HG03520 (cell line): ENCODE results near the gene MANSC1.
"Not testable (repeated sequence)": the region's sequence is repeated elsewhere in the genome, so short reads cannot be mapped to it uniquely, and the experiment has no call there.

Source experiments
- ATAC-seq: cut with Tn5 transposase; IDR thresholded peaks from one replicate; pipeline ENCODE4 v1.9.1; 2021; ENCODE audit warnings: mild to moderate bottlenecking, moderate library complexity; ENCODE audit not compliant: unreplicated experiment

Gene MANSC1

GRCh38 chr12:12365931-12366431, 15.9 kb upstream of the MANSC1 start:
- ATAC-seq, result no peak

DNA sequence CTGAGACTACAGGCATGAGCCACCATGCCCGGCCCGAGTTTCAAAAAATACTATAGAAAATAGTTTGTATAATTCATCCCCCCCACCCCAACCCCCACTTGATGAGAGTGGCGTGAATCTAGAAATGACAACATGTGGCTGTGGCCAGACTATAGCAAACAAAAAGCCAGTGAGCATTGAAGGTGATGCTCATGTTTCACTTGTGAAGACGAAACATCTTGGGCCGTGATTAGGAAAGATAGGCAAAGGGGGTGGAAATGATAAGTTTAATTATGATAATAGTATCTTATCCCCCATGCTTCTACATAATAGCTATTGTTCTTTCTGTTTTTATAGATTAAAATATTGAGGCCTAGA, 15.4 kb upstream of the MANSC1 start:
- no peak for ATAC-seq

GRCh38 chr12:12364787-12365445, 14.9 kb upstream of the MANSC1 start:
- ATAC-seq, result no peak

- no peak for ATAC-seq
These were observed 8.5 kb upstream of the MANSC1 start for GRCh38 chr12:12358528-12358927.

DNA sequence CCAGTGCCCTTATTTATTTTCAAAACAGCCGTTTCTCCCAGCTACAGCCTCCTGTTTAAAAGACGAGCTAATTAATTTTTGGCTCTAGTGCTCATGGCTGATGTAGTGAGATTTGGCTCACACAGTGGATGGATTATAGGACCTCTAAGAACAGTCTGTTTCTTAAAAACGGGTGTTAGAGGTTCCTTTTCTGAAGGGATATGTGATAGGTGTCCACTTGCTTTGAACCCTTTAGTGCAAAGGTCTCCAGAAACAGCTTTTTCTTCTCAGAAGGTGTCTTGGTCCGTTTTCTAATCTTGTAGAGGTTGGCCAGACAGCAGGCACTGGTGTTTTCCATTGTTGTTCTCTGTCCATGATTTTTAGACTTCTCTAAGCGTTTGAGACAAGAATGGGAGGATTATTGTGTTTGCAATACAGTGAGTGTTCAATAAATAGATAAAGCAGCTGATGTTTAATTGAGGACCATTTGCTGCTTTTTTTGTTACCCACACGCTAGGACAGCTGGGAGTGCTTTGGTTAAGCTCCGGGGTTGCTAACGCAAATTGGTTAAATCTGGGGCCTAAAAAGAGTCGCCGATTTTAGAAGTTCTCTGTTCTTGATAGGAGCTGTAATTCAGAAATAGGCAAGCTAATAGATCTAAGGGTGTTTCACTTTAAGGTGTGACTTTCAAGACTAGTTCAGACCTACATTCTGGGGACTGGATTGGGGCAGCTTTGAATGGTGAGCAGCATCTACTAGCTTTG, 7.8 kb upstream of the MANSC1 start:
- ATAC-seq, result no peak

DNA sequence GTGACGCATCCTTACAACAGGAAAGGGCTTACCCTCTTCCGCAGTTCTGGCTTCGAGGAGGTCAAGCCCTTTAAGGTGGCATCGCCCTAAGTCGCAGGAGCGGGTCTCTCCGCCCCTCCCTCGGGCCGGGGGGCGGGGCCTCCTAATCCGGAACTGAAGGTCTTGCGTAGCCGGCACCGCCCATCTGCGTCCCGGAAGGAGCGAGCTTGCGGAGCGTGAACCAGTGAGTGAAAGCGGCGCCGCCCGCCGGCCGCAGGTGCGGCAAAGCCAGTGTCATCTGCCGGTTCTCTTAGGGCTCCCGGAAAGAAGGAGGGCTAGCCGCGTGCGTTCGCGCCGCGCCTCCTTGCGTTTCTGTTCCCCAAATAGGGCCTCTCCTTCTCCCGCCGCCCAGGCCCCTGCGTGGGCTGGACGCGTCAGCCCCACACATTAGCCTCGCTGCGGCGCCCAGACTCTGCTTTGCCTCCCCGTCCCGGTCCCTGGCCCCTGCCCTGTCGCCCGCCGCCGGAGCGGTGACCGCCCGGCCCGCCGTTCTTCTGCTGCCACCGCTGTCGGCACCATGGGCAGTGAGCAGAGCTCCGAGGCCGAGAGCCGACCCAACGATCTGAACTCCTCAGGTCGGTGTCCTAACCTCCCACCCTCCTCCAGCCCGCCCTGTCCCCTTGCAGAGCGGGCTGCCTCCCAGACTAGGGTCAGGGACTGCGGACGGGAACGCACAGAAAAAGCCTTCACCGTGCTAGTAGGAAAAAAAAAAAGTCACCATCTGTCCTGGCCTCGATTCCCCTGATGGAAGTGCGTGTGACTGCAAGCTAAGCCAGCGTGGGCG, 7.1 kb upstream of the MANSC1 start, which contains the start of gene BORCS5:
Gene BORCS5, plus strand, starts transcription at position 183 of the 823 bp plus-strand sequence. Its CDS starts 374 bp downstream, at position 557.
- peak; percentile 84 for ATAC-seq

DNA sequence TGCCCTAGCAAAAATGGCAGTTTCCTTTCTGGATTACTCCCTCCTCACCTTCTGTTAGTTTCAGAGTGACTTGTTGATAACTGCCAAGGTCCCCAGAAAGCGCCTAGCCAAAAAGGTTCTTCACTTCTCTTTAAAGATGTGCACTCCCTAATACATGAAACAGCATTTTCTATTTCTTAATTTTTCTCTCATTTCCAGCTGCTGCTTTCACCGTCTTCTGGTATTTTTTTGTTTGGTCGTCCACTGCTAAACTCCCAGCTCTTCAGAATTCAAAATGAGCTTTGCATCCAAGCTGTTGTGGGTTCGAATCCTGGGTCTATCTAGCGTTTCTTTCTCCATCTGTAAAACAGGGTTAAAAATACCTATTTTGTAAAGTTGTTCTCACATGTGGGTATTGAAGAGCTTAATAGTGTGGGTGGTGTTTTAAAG, 6.4 kb upstream of the MANSC1 start:
- no peak for ATAC-seq

- ATAC-seq, result no peak
These were observed 3.8 kb upstream of the MANSC1 start for GRCh38 chr12:12353807-12354206.

GRCh38 chr12:12353276-12353675, 3.2 kb upstream of the MANSC1 start:
- no peak for ATAC-seq

GRCh38 chr12:12351468-12352185, 1.6 kb upstream of the MANSC1 start:
- not testable (repeated sequence) for ATAC-seq

DNA sequence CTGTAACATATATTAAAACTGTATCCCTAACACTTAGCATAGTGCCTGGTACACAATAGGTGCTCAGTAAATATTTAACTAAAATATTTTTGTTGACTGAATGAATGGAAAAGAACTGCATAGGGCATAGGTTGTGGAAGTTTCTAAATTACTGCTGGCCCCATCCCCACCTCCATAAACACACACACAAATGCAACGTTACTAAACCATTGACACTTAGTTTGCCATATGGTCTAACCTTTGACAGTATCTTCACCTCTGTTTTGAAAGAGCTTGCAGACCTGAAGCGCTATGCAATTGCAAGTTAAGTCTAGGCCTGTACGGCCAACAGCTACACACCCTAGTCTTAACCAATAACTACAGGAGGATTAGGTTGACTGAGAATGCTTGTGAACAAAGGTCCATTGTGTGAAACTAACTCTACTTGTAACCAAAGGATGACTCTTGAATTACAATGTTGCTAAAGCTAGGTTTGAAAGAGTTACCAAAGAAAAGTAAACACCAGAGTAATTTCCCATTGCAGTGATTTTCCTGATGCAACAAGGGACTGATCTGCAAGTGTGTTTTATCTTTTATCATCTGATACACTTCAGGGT, 924 bp upstream of the MANSC1 start:
- ATAC-seq, result no peak

DNA sequence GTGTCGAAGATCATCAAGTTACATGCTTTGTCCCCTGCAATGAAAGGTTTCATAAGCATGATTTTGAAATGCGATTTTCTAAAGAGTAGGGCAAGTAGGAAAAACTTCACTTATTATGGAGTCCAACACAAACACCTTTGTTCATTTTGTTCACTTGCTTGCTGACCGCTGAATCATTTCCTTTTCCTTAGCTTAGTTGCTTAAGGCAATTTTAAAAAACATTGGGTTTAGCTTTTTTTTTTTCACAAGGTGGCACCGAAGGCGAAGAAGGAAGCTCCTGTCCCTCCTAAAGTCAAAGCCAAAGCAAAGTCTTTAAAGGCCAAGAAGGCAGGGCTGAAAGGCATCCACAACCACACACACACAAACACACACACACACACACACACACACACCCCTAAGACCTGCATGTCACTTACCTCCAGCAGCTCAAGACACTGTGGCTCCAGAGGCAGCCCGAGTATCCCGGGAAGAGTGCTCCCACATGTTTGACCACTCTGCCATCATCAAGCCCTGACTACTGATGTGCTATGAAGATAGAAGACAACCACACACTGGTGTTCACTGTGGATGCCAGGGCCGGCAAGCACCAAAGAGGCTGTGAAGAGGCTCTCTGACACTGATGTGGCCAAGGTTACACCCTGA, 11.4 kb downstream of the MANSC1 start:
- ATAC-seq, result no peak

- ATAC-seq, result no peak
These were observed 13.5 kb downstream of the MANSC1 start for GRCh38 chr12:12336511-12336910.

- peak; percentile 73 for ATAC-seq
These were observed 14.0 kb downstream of the MANSC1 start for GRCh38 chr12:12336049-12336411.

GRCh38 chr12:12334367-12335040, 15.5 kb downstream of the MANSC1 start:
- ATAC-seq, result no peak

GRCh38 chr12:12333407-12334366, 16.4 kb downstream of the MANSC1 start:
- no peak for ATAC-seq

DNA sequence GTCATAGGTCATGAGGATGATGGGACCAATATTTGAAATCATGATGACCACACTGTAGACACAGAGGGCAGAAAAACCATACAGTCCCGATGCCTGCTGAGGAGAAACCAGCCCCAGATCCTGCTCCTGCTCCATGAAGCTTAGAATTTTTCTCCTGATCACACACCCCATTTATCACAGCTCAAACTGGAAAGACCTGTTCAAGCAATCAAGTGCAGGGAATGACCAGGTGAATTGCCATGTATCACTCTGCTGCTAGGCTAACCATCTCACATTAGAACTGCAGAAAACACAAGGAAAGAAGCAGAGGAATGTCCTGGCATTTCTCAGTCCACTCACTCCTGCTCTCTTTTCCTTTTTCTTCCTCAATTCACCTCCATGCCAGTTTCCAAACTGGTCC, 18.1 kb downstream of the MANSC1 start:
- no peak for ATAC-seq

DNA sequence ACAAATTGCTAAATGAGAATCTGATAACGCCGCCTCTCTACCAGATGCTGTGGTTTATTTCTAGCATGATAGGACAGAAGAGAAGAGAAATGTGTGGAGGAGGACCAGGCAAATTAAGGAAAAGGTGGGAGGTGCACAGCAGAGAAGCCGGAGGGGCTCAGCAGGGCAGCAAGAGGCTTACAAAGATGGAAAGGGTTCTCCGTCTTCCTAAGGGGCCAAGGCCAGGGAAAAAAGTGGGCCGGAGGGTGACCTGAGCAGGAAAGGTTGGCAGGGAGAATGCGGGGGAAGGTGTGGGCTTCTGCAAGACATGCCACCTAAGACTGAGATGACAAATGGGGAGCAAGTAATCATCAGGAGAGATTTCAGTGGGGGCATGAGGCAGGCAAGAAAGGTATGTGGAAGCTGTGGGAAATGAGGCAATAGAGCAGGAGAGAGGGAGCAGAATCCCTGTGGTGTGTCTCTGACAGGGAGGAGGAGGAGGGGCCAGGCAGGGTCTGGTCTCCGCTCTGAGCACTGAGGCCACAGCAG, 18.7 kb downstream of the MANSC1 start:
- no peak for ATAC-seq
